Lower leg skin (tissue), 3 donors: ENCODE measurements around the gene LYZL1.

Source experiments
- POLR2A ChIP-seq, 2 donors: fragments of 450-650 bp; IDR thresholded peaks; one replicate each; pipeline ENCODE4 v1.6.1; 2016 to 2017; ENCODE audit warnings: antibody characterized with exemption in 2 of 2, mild to moderate bottlenecking in 1 of 2, moderate library complexity in 1 of 2
- TF ChIP-seq, protein P1 (sequence below), 3 donors: fragments of 450-650 bp; IDR thresholded peaks; one replicate each; pipeline ENCODE4 v1.5.1; 2016; ENCODE audit warnings: antibody characterized with exemption in 3 of 3, mild to moderate bottlenecking in 3 of 3, moderate library complexity in 2 of 3

DNA sequence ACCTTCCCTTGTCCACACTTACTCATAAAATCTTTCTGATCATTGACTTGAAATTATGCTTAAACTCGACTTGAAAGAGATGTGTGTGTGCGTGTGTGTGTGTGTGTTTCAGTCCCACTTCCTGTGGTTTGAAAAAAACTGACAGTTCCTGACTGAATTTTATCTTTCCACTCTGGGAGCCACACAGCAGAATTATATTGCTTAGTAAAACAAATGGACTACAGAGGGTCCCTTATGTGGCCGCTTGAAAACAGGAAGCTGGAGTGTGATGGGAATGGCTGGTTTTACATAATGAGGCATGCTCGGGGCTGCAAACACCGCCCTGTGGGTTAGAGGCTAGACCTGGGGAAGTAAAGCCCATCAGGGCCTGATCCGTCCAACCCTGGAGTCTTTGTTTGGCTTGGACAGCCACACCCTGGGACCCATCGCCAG is 54.8 kb downstream of the LYZL1 start:
- TF ChIP-seq, protein P1, sequence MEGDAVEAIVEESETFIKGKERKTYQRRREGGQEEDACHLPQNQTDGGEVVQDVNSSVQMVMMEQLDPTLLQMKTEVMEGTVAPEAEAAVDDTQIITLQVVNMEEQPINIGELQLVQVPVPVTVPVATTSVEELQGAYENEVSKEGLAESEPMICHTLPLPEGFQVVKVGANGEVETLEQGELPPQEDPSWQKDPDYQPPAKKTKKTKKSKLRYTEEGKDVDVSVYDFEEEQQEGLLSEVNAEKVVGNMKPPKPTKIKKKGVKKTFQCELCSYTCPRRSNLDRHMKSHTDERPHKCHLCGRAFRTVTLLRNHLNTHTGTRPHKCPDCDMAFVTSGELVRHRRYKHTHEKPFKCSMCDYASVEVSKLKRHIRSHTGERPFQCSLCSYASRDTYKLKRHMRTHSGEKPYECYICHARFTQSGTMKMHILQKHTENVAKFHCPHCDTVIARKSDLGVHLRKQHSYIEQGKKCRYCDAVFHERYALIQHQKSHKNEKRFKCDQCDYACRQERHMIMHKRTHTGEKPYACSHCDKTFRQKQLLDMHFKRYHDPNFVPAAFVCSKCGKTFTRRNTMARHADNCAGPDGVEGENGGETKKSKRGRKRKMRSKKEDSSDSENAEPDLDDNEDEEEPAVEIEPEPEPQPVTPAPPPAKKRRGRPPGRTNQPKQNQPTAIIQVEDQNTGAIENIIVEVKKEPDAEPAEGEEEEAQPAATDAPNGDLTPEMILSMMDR (IDR thresholded peaks at IDR 0.05): no peak
- no peak for TF ChIP-seq POLR2A (IDR thresholded peaks at IDR 0.05)
